ENCODE results near the gene FAM120AOS. TPM values are rescaled to one million over a fixed set of nuclear protein-coding genes. Genes with fewer than 3 reads are reported as not detected.

The FAM120AOS gene
- total RNA-seq, 1 experiment from 2014 or later: 37.7 TPM

DNA sequence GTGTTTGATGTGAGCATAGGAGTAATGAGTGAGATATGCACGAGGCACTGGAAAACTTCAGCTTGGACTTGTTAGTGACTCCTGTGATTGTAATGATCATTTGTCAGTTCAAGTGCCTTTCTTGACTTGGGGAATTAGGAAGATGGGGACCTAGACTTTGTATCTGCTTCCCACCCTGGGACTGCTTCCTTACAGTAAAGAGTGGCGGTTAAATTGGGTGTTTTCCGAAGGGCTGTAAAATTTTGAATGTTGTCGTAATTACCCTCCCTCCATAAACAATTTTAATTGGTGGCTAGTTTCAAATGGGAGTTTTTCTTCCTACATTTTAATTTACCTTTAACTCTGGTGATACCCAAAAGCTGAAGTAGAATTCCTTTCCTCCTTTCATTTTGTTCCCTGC is 23.5 kb upstream of the FAM120AOS start:
- Histone ChIP-seq H3K27me3 (ENCODE audit: control insufficient read depth, insufficient read depth, low read length) (no peaks in the 10 kb centered on the region), H3K36me3 (replicated peaks; ENCODE audit: control insufficient read depth, insufficient read depth, low read length) (peaks cover 4% of the 10 kb centered on the region; the same call in 1 of the 2 replicates), H3K4me3 (ENCODE audit: insufficient read depth, low read depth, low read length) (no peak overlapping the region)
- no peak for DNase-seq

DNA sequence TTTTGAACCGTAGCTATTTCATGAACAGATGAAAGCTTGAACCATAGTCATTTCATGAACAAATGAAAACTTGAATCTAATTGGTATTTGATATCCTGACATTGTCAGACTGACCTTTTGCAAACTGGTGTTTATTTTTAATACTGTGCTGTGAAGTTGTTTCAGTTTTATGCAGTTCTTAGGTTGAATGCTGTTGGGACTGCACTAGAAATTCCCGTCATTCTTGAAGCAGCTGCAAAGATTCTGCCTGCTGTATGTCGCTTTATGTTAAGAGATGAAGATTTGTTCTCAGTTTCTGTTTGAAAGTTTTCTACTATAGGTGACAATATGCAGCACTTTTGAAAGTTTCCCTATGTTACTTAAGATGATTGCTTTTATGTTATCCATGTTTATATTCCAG is 22.5 kb upstream of the FAM120AOS start:
- no peak for DNase-seq
- H3K4me3 ChIP-seq (ENCODE audit: insufficient read depth, low read depth, low read length): no peak overlapping the region
- peaks cover 4% of the 10 kb centered on the region; the same call in 1 of the 2 replicates for H3K36me3 ChIP-seq (replicated peaks; ENCODE audit: control insufficient read depth, insufficient read depth, low read length)
- no peaks in the 10 kb centered on the region for H3K27me3 ChIP-seq (ENCODE audit: control insufficient read depth, insufficient read depth, low read length)

DNA sequence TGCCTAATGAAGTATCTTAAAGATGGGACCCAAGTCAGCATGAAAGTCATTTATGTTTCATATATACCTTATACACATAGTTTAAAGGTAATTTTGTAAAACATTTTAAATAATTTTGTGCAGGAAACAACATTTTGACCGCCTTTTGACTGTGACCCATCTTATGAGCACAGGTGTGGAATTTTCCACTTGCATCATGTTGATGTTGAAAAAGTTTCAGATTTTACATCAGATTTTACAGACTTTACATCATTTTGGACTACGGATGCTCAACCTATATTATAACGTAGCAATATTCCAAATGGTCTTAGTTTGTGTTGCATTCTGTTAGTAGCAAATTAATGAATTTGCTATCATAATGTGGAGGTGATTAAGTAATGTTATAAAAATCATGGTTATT is 21.7 kb upstream of the FAM120AOS start:
- Histone ChIP-seq H3K36me3 (replicated peaks; ENCODE audit: control insufficient read depth, insufficient read depth, low read length) (peaks cover 4% of the 10 kb centered on the region; the same call in 1 of the 2 replicates), H3K4me3 (ENCODE audit: insufficient read depth, low read depth, low read length) (no peak overlapping the region), H3K27me3 (ENCODE audit: control insufficient read depth, insufficient read depth, low read length) (no peaks in the 10 kb centered on the region)
- no peak for DNase-seq

DNA sequence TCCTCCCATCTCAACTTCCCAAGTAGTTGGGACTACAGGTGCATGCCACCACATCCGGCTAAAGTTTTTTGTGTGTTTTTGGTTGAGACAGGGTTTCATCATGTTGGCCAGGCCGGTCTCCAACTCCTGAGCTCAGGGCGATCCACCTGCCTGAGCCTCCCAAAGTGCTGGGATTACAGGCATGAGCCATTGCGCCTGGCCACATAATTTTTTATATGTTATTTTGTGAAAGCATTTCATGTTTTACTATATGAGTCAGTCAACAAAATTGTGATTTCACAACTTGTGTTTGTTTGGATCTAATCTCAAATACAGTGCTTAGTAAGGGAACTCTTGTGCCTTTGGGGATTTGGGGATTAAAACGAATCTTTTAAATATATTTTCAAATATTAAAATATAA is 20.0 kb upstream of the FAM120AOS start:
- no peak for DNase-seq
- H3K27me3 ChIP-seq (ENCODE audit: control insufficient read depth, insufficient read depth, low read length): no peaks in the 10 kb centered on the region
- peaks cover 4% of the 10 kb centered on the region; the same call in 1 of the 2 replicates for H3K36me3 ChIP-seq (replicated peaks; ENCODE audit: control insufficient read depth, insufficient read depth, low read length)
- H3K4me3 ChIP-seq (ENCODE audit: insufficient read depth, low read depth, low read length): no peak overlapping the region

DNA sequence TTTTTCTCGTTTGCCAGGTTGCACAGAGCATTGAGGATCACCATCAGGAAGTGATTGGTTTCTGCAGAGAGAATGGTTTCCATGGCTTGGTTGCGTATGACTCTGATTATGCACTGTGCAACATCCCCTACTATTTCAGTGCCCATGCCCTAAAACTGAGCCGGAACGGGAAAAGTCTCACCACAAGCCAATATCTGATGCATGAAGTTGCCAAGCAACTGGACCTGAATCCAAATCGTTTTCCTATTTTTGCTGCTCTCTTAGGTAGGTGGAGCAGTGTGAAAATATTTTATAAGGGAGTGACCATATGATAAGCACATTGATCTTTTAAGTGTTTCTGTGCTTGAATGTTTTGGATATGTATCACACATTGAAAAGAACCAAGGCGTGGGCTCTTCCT is 17.7 kb upstream of the FAM120AOS start:
- peaks cover 3% of the 10 kb centered on the region; the same call in 1 of the 2 replicates for H3K36me3 ChIP-seq (replicated peaks; ENCODE audit: control insufficient read depth, insufficient read depth, low read length)
- H3K4me3 ChIP-seq (ENCODE audit: insufficient read depth, low read depth, low read length): no peak overlapping the region
- no peak for DNase-seq
- no peaks in the 10 kb centered on the region for H3K27me3 ChIP-seq (ENCODE audit: control insufficient read depth, insufficient read depth, low read length)

DNA sequence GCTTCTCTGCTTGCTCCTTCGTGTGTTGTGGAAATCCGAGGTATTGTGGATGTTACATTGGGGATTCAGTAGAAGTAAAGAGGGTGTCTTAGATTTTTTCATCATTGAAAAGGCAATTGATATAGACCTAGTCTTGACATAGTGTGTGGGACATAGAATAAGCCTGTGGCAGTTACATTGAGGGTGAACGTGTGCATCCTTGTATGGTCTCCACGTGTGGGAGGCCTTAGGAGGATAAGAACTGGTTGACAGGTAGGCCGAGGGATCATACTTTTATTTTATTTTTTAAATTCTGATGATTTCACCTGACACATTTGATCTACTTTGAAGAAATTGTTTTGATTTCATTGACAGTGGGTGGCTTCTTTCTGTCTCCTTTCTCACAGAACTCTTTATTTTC is 17.0 kb upstream of the FAM120AOS start:
- no peak for DNase-seq
- 0 out of 2 replicates have a peak, but pooled peaks cover 1% of the 10 kb centered on the region for H3K36me3 ChIP-seq (replicated peaks; ENCODE audit: control insufficient read depth, insufficient read depth, low read length)
- no peak overlapping the region for H3K4me3 ChIP-seq (ENCODE audit: insufficient read depth, low read depth, low read length)
- H3K27me3 ChIP-seq (ENCODE audit: control insufficient read depth, insufficient read depth, low read length): no peaks in the 10 kb centered on the region

DNA sequence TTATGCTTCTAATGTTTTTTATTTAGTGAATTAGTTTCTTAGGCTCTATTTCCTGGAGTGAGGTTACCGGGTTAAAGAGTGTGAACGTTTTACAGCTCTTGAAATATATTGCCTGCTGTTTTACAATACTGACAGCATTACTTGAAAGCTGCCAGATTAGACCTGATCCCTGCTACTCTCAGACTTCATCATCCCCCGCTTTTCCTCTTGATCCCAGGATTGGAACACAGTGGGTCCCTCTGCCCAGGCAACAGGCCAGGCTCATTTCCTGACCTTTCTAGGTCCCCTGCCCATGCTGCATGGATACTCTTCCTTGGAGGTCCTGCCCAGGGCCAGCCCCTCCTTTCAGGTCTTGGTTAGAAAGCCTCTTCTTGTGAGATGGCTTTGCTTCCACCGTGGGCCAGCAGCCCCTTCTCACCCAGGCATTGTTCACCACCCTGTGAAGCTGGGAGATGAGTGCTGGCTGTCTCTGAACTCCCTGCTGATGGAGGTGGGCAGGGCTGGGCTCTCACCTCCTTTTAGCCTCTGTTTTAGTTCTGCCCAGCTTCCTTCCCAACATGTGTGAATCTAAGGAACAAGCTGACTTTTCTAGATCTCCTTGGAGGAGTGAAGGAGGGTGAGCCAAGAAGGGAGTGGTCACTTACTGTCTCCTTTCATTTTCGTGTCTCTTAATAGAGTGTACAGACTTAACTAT is 15.5 kb upstream of the FAM120AOS start:
- Histone ChIP-seq H3K27me3 (ENCODE audit: control insufficient read depth, insufficient read depth, low read length) (no peaks in the 10 kb centered on the region), H3K36me3 (replicated peaks; ENCODE audit: control insufficient read depth, insufficient read depth, low read length) (no peaks in the 10 kb centered on the region), H3K4me3 (ENCODE audit: insufficient read depth, low read depth, low read length) (no peak overlapping the region)
- no peak for DNase-seq

DNA sequence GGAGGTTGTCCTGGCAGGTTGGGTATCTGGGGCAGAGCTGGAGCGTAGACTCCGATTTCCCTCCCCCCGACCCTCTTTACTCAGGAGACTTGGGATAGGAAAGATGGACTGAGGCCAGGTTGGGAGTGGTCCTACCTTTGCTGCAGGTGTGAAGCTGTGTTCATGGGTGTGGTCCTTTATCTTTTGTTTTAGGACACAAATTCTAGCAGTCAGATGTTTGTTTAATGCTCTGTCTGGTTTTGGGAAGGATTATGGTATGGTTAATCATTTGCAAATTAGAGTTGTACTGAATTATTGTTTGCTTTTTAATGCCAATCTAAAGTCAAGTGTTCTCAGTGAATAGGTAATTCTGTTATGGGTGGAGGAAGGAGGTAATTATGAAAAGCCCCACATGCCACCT is 14.1 kb upstream of the FAM120AOS start:
- H3K27me3 ChIP-seq (ENCODE audit: control insufficient read depth, insufficient read depth, low read length): no peaks in the 10 kb centered on the region
- no peak for DNase-seq
- no peak overlapping the region for H3K4me3 ChIP-seq (ENCODE audit: insufficient read depth, low read depth, low read length)
- no peaks in the 10 kb centered on the region for H3K36me3 ChIP-seq (replicated peaks; ENCODE audit: control insufficient read depth, insufficient read depth, low read length)

DNA sequence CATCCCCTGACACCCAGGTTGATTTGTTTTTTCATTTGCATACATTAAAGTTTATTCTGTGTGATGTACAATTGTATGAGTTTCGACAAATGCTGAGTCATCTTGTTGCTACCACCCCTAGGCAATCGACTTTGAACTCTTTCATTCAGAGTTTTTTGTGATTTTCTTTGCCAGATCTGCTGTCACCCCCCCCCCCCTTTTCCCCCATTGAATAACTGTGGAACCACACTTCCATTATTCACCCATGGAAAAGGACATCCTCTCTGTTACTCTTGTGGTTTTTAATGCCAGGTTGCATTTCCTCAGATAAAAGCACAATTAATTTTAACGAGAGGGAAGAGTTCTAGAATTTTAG is 13.7 kb upstream of the FAM120AOS start:
- DNase-seq: no peak
- Histone ChIP-seq H3K36me3 (replicated peaks; ENCODE audit: control insufficient read depth, insufficient read depth, low read length) (no peaks in the 10 kb centered on the region), H3K4me3 (ENCODE audit: insufficient read depth, low read depth, low read length) (no peak overlapping the region), H3K27me3 (ENCODE audit: control insufficient read depth, insufficient read depth, low read length) (no peaks in the 10 kb centered on the region)

DNA sequence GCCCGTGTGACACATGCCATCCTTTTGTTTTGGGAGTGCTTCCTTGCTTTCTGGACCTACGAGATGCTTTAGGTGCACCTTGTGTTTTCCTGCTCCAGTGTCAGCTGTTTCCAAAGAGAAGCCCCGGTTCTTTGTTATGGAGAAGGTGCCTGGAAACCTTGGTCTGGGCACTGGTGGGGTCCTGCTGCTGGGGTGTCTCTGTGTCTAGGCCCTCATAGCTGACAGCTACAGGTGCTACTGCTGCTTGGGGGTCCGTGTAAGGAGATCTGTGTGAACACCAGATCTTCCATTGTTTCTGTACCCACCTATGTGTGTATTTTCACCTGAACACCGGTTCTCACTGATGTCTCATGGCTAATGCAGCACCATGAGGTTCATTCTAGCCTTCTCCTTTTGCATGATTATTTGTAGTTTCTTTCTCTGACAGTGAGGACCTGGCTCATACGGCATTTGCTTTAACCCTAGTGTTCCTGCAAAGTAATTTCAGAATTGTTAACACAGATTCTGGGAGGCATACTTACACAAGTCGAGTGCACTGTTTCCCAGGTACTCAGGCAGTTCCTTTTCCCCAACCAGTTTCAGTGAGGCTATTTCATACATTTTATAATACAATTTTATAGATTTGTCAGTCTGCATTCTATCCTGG is 13.2 kb upstream of the FAM120AOS start:
- H3K27me3 ChIP-seq (ENCODE audit: control insufficient read depth, insufficient read depth, low read length): no peaks in the 10 kb centered on the region
- no peak overlapping the region for H3K4me3 ChIP-seq (ENCODE audit: insufficient read depth, low read depth, low read length)
- no peaks in the 10 kb centered on the region for H3K36me3 ChIP-seq (replicated peaks; ENCODE audit: control insufficient read depth, insufficient read depth, low read length)
- DNase-seq: no peak

DNA sequence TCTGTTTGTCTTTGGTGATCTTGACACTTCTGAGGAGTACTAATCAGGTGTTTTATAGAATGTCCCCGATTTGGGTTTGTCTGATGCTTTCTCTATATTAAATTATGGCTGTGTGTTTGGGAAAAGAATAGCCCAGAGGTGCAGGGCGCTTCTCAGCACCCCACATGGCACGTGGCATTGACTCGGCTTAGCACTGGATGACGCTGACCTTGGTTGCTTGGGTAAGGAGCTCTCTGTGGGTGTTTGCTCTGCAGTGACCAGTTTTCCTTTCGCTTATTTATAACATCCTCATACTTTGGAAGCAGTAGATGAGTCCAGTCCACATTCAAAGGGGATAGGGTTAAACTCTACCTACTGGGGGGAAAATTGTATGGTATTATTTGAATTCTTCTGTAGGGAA is 12.5 kb upstream of the FAM120AOS start:
- no peaks in the 10 kb centered on the region for H3K27me3 ChIP-seq (ENCODE audit: control insufficient read depth, insufficient read depth, low read length)
- no peak for DNase-seq
- no peaks in the 10 kb centered on the region for H3K36me3 ChIP-seq (replicated peaks; ENCODE audit: control insufficient read depth, insufficient read depth, low read length)
- no peak overlapping the region for H3K4me3 ChIP-seq (ENCODE audit: insufficient read depth, low read depth, low read length)

DNA sequence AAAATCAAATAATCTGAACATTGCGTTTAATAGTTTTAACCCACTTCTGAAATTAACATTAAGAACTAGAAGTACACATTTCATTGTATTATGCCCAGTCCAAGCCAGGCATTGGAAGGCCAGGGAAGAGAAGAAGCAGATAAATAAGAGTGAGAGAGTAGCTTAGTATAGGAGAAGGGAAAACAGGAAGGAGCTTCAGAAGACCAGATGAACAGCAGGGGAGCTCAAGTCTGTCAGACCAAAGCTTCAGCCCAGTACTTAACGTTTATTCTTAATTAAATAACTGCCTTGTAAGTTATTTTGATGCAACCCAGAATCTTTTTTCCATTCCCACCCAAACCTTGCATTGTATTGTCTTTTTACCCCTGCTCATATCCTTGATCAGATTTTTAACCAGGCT is 11.5 kb upstream of the FAM120AOS start:
- Histone ChIP-seq H3K36me3 (replicated peaks; ENCODE audit: control insufficient read depth, insufficient read depth, low read length) (no peaks in the 10 kb centered on the region), H3K27me3 (ENCODE audit: control insufficient read depth, insufficient read depth, low read length) (no peaks in the 10 kb centered on the region), H3K4me3 (ENCODE audit: insufficient read depth, low read depth, low read length) (no peak overlapping the region)
- no peak for DNase-seq

DNA sequence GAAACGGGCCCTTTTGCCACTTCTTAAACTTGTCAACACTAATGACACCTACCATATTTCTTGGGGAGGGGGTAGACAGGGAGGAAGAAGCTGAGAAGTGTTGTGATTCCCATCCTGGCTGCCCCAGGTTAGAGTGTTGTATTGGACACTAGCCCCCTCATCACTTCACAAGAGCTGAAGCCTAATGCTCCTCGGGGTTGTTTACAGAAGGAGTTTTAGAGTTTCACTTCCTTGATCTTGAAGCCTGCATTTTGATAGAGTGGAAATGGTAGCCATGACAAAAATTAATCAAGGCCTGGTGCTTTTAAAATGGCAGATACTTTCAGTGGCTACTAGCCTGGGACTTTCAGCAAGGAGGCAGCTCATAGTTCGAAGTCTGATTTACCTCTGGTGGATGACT is 11.0 kb upstream of the FAM120AOS start:
- H3K4me3 ChIP-seq (ENCODE audit: insufficient read depth, low read depth, low read length): no peak overlapping the region
- DNase-seq: no peak
- no peaks in the 10 kb centered on the region for H3K36me3 ChIP-seq (replicated peaks; ENCODE audit: control insufficient read depth, insufficient read depth, low read length)
- no peaks in the 10 kb centered on the region for H3K27me3 ChIP-seq (ENCODE audit: control insufficient read depth, insufficient read depth, low read length)

DNA sequence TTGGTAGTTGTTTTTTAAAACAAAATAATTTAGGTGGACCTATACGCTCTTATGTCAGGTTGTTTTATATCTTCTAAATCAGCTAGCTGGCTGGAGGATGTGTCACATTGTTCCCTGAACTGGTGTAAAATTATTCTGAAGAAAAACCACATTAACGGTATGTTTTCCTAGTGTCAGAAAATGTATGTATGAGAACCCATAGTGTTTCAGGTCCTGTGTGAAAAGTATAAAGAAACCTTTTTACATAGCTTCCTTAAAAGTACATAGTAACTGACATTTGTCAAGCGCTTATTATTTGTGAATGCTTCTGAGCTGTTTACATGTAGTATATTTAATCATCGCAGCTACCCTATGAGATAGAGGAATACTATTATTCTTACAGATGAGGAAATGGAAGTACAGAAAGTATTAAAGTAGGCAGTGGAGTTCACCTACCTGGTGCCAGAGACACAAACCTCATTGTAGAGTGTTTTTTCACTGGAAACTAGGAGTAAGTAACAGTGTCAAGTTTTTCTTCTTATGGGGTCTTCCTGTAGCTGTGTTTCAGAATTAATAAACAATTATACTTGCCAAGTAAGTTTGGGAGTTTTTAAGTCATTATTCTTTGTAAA is 10.4 kb upstream of the FAM120AOS start:
- Histone ChIP-seq H3K36me3 (replicated peaks; ENCODE audit: control insufficient read depth, insufficient read depth, low read length) (no peaks in the 10 kb centered on the region), H3K4me3 (ENCODE audit: insufficient read depth, low read depth, low read length) (no peak overlapping the region), H3K27me3 (ENCODE audit: control insufficient read depth, insufficient read depth, low read length) (no peaks in the 10 kb centered on the region)
- DNase-seq: no peak

DNA sequence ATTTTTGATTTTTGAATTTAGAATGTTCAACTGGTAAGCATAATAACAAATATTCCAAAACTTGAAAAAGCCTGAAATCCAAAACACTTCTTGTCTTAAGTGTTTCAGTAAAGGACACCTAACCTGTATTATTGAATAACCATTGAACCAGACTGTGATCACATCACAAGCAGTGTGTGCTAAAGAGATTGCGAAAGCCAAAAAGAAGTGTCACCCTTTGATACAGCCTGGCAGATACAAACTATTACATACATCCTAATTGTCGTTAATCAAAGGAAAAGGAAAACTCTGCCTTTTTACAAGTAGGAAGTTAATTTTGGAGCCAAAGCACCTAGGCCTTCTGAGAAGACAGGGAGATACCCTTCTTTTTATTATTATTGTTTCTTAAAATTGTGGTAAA is 8.4 kb upstream of the FAM120AOS start:
- no peaks in the 10 kb centered on the region for H3K36me3 ChIP-seq (replicated peaks; ENCODE audit: control insufficient read depth, insufficient read depth, low read length)
- H3K27me3 ChIP-seq (ENCODE audit: control insufficient read depth, insufficient read depth, low read length): no peaks in the 10 kb centered on the region
- DNase-seq: no peak
- no peak overlapping the region for H3K4me3 ChIP-seq (ENCODE audit: insufficient read depth, low read depth, low read length)
